ENCODE measurements around the gene PARP8.
"Not testable (repeated sequence)": the region's sequence is repeated elsewhere in the genome, so short reads cannot be mapped to it uniquely, and the experiment has no call there.

DNA sequence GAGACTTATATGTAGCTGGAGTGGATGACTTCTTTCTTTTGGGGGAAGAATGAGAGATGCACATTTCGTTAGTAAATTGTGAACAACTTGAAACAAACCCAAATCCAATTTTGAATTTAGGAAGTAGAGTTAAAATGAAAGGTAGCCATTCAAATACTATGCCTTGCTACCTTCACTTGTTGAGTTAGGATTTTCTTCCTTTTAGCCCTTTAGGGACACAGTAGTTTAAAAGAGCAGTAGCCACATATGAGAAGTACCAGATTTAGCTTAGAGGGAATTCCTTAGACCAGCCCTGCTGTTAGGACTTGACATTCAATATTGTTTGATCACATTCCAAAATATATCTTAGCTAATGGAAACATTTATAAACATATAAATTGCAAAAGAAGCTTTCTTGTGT is 2.2 kb downstream of the PARP8 start:
- TF ChIP-seq CTCF, POLR2A (IDR thresholded peaks at IDR 0.05): not testable (repeated sequence)

All from upper lobe of left lung (tissue), 4 donors.